H1 (cell line): ENCODE data around the gene STARD13. TPM values are rescaled to one million over a fixed set of nuclear protein-coding genes. Genes with fewer than 3 reads are reported as not detected.

Experiments
- CTCF ChIA-PET: fragments of 300-600 bp; sonication (Branson Sonifier 250); formaldehyde crosslinking; loops from one replicate; lab custom pipeline; 2021; ENCODE audit not compliant: partially characterized antibody; lab: Charles Lee
- POLR2A ChIA-PET: fragments of 300-600 bp; sonication (Branson Sonifier 250); formaldehyde crosslinking; loops from one replicate; lab custom pipeline; 2021; ENCODE audit warnings: inconsistent platforms; ENCODE audit not compliant: partially characterized antibody; lab: Charles Lee
- DNase-seq, 2 experiments: peaks; one replicate each; pipeline versions ENCODE4 v3.0.0 to v3.0.0-alpha.2; 2010 to 2022; ENCODE audit warnings: low spot score in 2 of 2, low read depth in 1 of 2, mixed read lengths in 1 of 2
- FAIRE-seq: peaks from 2 replicates; lab custom pipeline; 2011; peaks lifted over from hg19 to GRCh38; lab: Jason Lieb, UNC
- H2AFZ ChIP-seq: 2 replicates; pipeline ENCODE4 v1.8.1; 2012; ENCODE audit warnings: low read length, inconsistent platforms
- H2AK5ac ChIP-seq: 2 replicates; pipeline ENCODE4 v1.6.1; 2013; ENCODE audit warnings: low read depth, low read length
- H2BK120ac ChIP-seq: replicated peaks from 2 replicates; pipeline ENCODE3; 2013; ENCODE audit warnings: low read depth, low read length, inconsistent platforms
- H2BK12ac ChIP-seq: 2 replicates; pipeline ENCODE4 v1.6.1; 2013; ENCODE audit warnings: low read depth, low read length
- H2BK15ac ChIP-seq: 2 replicates; pipeline ENCODE4 v1.6.1; 2013; ENCODE audit warnings: low read length
- H2BK20ac ChIP-seq: 2 replicates; pipeline ENCODE4 v1.6.1; 2013; ENCODE audit warnings: low read length
- H2BK5ac ChIP-seq: 2 replicates; pipeline ENCODE4 v1.6.1; 2013; ENCODE audit warnings: low read depth, low read length
- H3K14ac ChIP-seq: 2 replicates; pipeline ENCODE4 v1.6.1; 2013; ENCODE audit warnings: inconsistent platforms; ENCODE audit not compliant: insufficient read length
- H3K18ac ChIP-seq: 2 replicates; pipeline ENCODE4 v1.6.1; 2013; ENCODE audit warnings: low read length; ENCODE audit errors: extremely low read depth
- H3K23ac ChIP-seq: 2 replicates; pipeline ENCODE4 v1.6.1; 2013; ENCODE audit warnings: inconsistent platforms; ENCODE audit not compliant: insufficient read length
- H3K23me2 ChIP-seq: 2 replicates; pipeline ENCODE4 v1.6.1; 2013; ENCODE audit warnings: low read depth, low read length
- H3K27ac ChIP-seq: 2 replicates; pipeline ENCODE4 v1.6.1; 2011; ENCODE audit warnings: low read depth, low read length, inconsistent platforms
- H3K27me3 ChIP-seq, 4 experiments: replicated peaks in 1 of 4; 1 replicate in 1 of 4; 2 replicates in 3 of 4; pipeline versions ENCODE4 v1.6.1 to v1.8.1; 2011 to 2013; ENCODE audit warnings: low read length in 3 of 4, mild to moderate bottlenecking in 3 of 4, inconsistent platforms in 2 of 4, mixed read lengths in 2 of 4, moderate library complexity in 1 of 4; ENCODE audit not compliant: control insufficient read depth in 3 of 4, insufficient read depth in 3 of 4; ENCODE audit errors: extremely low read depth in 1 of 4
- H3K36me3 ChIP-seq, 4 experiments: 2 replicates each; pipeline versions ENCODE4 v1.6.1 to v1.8.1; 2011 to 2013; ENCODE audit warnings: mild to moderate bottlenecking in 4 of 4, low read length in 3 of 4, moderate library complexity in 2 of 4, control low read depth in 1 of 4, inconsistent platforms in 1 of 4; ENCODE audit not compliant: insufficient read depth in 4 of 4, control insufficient read depth in 2 of 4
- H3K4ac ChIP-seq: replicated peaks from 2 replicates; pipeline ENCODE3; 2013; ENCODE audit warnings: low read length, low read depth, mixed read lengths, inconsistent platforms; ENCODE audit not compliant: insufficient read length
- H3K4me1 ChIP-seq, 4 experiments: replicated peaks in 1 of 4; 1 replicate in 1 of 4; 2 replicates in 3 of 4; pipeline versions ENCODE4 v1.6.1 to v1.8.1; 2011 to 2013; ENCODE audit warnings: low read length in 3 of 4, inconsistent platforms in 2 of 4, mixed read lengths in 1 of 4; ENCODE audit not compliant: insufficient read depth in 4 of 4, control insufficient read depth in 3 of 4
- H3K4me2 ChIP-seq, 2 experiments: 2 replicates each; pipeline versions ENCODE4 v1.6.1 to v1.8.1; 2011 to 2013; ENCODE audit warnings: low read depth in 2 of 2, low read length in 2 of 2, control low read depth in 1 of 2, inconsistent platforms in 1 of 2, mild to moderate bottlenecking in 1 of 2; ENCODE audit not compliant: insufficient read depth in 1 of 2
- H3K4me3 ChIP-seq, 4 experiments: fragments of 200-600, 300-600 bp in 1 of 4; sonication (generic), shearing (Covaris generic), sonication (Bioruptor Twin) in 1 of 4; 2 replicates each; pipeline versions ENCODE4 v1.5.1 to v1.8.1; 2011 to 2016; ENCODE audit warnings: low read length in 4 of 4, low read depth in 3 of 4, control low read depth in 2 of 4, inconsistent platforms in 2 of 4, mild to moderate bottlenecking in 2 of 4, mixed read lengths in 1 of 4, moderate library complexity in 1 of 4; ENCODE audit not compliant: insufficient read depth in 2 of 4; ENCODE audit errors: extremely low read depth in 1 of 4
- H3K56ac ChIP-seq: replicated peaks from 2 replicates; pipeline ENCODE3; 2013; ENCODE audit warnings: low read depth, mild to moderate bottlenecking, mixed read lengths, low read length, inconsistent platforms; ENCODE audit not compliant: insufficient read length
- H3K79me1 ChIP-seq: 2 replicates; pipeline ENCODE4 v1.6.1; 2013; ENCODE audit warnings: low read depth, low read length, control low read depth
- H3K79me2 ChIP-seq, 2 experiments: 2 replicates each; pipeline versions ENCODE4 v1.6.1 to v1.8.1; 2012 to 2013; ENCODE audit warnings: low read length in 2 of 2, mild to moderate bottlenecking in 2 of 2, inconsistent platforms in 1 of 2; ENCODE audit not compliant: insufficient read depth in 2 of 2, control insufficient read depth in 1 of 2
- H3K9ac ChIP-seq, 4 experiments: replicated peaks in 1 of 4; 1 replicate in 1 of 4; 2 replicates in 3 of 4; pipeline versions ENCODE4 v1.6.1 to v1.8.1; 2011 to 2013; ENCODE audit warnings: low read depth in 3 of 4, low read length in 3 of 4, control low read depth in 2 of 4, mild to moderate bottlenecking in 2 of 4, moderate library complexity in 2 of 4, inconsistent platforms in 1 of 4; ENCODE audit errors: extremely low read depth in 1 of 4
- H3K9me3 ChIP-seq, 2 experiments: 2 replicates each; pipeline versions ENCODE4 v1.6.1 to v1.8.1; 2012 to 2013; ENCODE audit warnings: mild to moderate bottlenecking in 2 of 2, moderate library complexity in 2 of 2, control low read depth in 1 of 2, inconsistent platforms in 1 of 2, low read depth in 1 of 2, low read length in 1 of 2, mixed read lengths in 1 of 2; ENCODE audit not compliant: insufficient read depth in 2 of 2
- H4K20me1 ChIP-seq, 2 experiments: replicated peaks in 1 of 2; 2 replicates each; pipeline versions ENCODE3 to v1.8.1; 2011 to 2013; ENCODE audit warnings: inconsistent platforms in 2 of 2, low read length in 2 of 2, mild to moderate bottlenecking in 1 of 2; ENCODE audit not compliant: insufficient read depth in 2 of 2, control insufficient read depth in 1 of 2
- H4K5ac ChIP-seq: 2 replicates; pipeline ENCODE4 v1.6.1; 2013; ENCODE audit warnings: low read length, low read depth, mixed read lengths, inconsistent platforms; ENCODE audit not compliant: insufficient read length
- H4K8ac ChIP-seq: 2 replicates; pipeline ENCODE4 v1.8.0; 2013; ENCODE audit warnings: mild to moderate bottlenecking, moderate library complexity, low read length, inconsistent platforms; ENCODE audit not compliant: insufficient read depth; ENCODE audit errors: extremely low read depth
- H4K91ac ChIP-seq: replicated peaks from 2 replicates; pipeline ENCODE3; 2013; ENCODE audit warnings: low read length, mixed read lengths, inconsistent platforms; ENCODE audit not compliant: insufficient read length
- ASH2L ChIP-seq: fragments of 200-600, 300-600 bp; sonication (generic); IDR thresholded peaks from one replicate; pipeline ENCODE4 v1.7.1; 2017; ENCODE audit warnings: low read length
- BRCA1 ChIP-seq: IDR thresholded peaks from 2 replicates; pipeline ENCODE4 v1.6.1; 2012; ENCODE audit warnings: low read depth, low read length, improper control_type of control experiment
- RFX5 ChIP-seq: IDR thresholded peaks from 2 replicates; pipeline ENCODE4 v1.6.1; 2011; ENCODE audit warnings: low read depth, low read length, improper control_type of control experiment, borderline replicate concordance
- SIX5 ChIP-seq: IDR thresholded peaks from 2 replicates; pipeline ENCODE4 v1.6.1; 2011; ENCODE audit warnings: mild to moderate bottlenecking, low read depth, low read length
- WGBS, 2 experiments: shearing (Covaris generic) in 1 of 2; methylation state at CpG; one replicate each; pipeline versions ENCODE4 v1.1.6 to v1.1.7; 2013 to 2015; ENCODE audit warnings: low lambda C conversion rate in 2 of 2, mixed read lengths in 2 of 2, inconsistent platforms in 1 of 2, low coverage in 1 of 2, missing lambda C conversion rate in 1 of 2; ENCODE audit not compliant: insufficient replicate concordance in 2 of 2, insufficient coverage in 1 of 2, insufficient read length in 1 of 2; ENCODE audit errors: extremely low coverage in 1 of 2, missing lambda C conversion rate in 1 of 2; 5-methylcytosine and 5-hydroxymethylcytosine counted together
- polyA plus RNA-seq, 7 experiments: library from polyadenylated mRNA; depleted of rRNA in 3 of 7; stranded (reverse) in 5 of 7; unstranded in 2 of 7; fragments of >200 nt in 5 of 7; fragments of 200-250 nt in 2 of 7; gene quantifications; 1 replicate in 5 of 7; 2 replicates in 1 of 7; 4 replicates in 1 of 7; pipeline versions ENCODE4 v1.2.1 to v1.2.3, GENCODE V29; 2011 to 2013; ENCODE audit warnings: missing spikeins in 2 of 7, mixed read lengths in 2 of 7
- total RNA-seq: library from RNA; stranded (reverse); fragmentation: NEBNext Ultra II Directional; extraction: Animal tissue kit (Norgen Biotek cat#: 25700); gene quantifications from 2 replicates; pipeline ENCODE4 v1.2.1, GENCODE V29; 2021

Gene STARD13
- total and polyA plus RNA-seq, 2 of the 8 experiments (the other 6 are each of a cell fraction or from before 2014, with no cell fraction given): 0.82 to 2.9 TPM

DNA sequence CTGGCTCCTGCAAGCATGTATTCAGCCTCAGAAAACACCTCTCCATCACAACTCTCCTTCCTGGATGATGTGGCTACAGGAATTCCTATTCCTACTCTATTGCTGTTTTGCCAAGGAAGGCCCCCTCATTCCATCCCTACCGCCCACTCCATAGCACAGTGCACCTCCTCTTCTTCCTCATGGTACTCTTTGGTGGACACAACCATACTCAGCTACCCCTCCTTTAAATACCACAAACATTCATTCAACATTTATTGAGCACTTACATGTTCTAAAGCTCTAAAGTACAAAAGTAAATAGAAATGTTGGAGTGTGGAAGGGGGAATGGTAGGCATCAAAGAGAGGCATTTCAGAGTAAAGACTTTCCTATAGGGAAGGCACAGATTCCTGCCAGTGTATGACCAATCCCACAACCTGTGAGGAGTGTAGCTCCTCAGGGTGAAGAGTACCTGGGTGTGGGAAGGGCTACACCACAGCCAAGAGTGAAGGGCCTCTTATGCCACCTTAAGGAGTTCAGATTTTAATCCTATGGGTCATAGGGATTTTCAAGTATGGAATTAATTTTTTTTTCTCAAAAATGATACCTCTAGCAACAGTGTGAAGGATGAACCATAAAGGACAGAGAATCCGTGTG is 42.5 kb downstream of the STARD13 start:
- Histone ChIP-seq H2BK12ac (no peak overlapping the region), H2AFZ (no peak overlapping the region), H4K20me1 (no peaks in the 10 kb centered on the region), H3K18ac (no peak overlapping the region), H3K9ac (no peak overlapping the region), H3K4me2 (no peak overlapping the region), H3K4me3 (no peak overlapping the region), H2AK5ac (no peak overlapping the region), H3K79me2 (no peaks in the 10 kb centered on the region), H3K4me1 (no peaks in the 10 kb centered on the region), H2BK5ac (no peak overlapping the region), H4K5ac (no peak overlapping the region), H3K79me1 (no peaks in the 10 kb centered on the region), H3K36me3 (peaks cover 0 to 2% (median 0%) of the 10 kb centered on the region in 4 experiments; a peak in 1 of 8 replicates), H2BK15ac (no peak overlapping the region), H3K23ac (no peak overlapping the region), H3K23me2 (no peaks in the 10 kb centered on the region), H2BK20ac (no peak overlapping the region), H3K56ac (no peak overlapping the region), H3K9me3 (peaks cover 5 to 8% of the 10 kb centered on the region in 2 experiments; a peak in 2 of 4 replicates), H2BK120ac (no peak overlapping the region), H4K91ac (no peak overlapping the region), H3K4ac (no peak overlapping the region), H4K8ac (no peak overlapping the region), H3K27me3 (no peaks in the 10 kb centered on the region), H3K27ac (no peak overlapping the region), H3K14ac (no peak overlapping the region)
- FAIRE-seq (no peak), DNase-seq (no peak)
- POLR2A ChIA-PET: no interaction called here
- 88% methylated on average over 2 of the region's 2 CpGs; no CpG with 5 or more reads in 1 of the 2 experiments for WGBS, 2 experiments
- TF ChIP-seq RFX5 (no peak), ASH2L (no peak), SIX5 (no peak), BRCA1 (no peak)
- CTCF ChIA-PET: interaction anchor here (0.6 kb wide), 1 partner anchor 523 kb away, joined by 5 read pairs; no protein-coding TSS in a partner anchor
